AG09319 (cell line): ENCODE results near the gene NDUFV1.

Experiments
- DNase-seq: peaks from one replicate; pipeline ENCODE4 v3.0.0-alpha.2; 2010; ENCODE audit warnings: low read depth; ENCODE audit errors: extremely low read depth
- TF ChIP-seq, protein P1 (sequence below): IDR thresholded peaks from 2 replicates; pipeline ENCODE4 v1.5.1; 2011; ENCODE audit warnings: low read depth, mild to moderate bottlenecking, inconsistent platforms, low read length, moderate library complexity

NDUFV1 gene

DNA sequence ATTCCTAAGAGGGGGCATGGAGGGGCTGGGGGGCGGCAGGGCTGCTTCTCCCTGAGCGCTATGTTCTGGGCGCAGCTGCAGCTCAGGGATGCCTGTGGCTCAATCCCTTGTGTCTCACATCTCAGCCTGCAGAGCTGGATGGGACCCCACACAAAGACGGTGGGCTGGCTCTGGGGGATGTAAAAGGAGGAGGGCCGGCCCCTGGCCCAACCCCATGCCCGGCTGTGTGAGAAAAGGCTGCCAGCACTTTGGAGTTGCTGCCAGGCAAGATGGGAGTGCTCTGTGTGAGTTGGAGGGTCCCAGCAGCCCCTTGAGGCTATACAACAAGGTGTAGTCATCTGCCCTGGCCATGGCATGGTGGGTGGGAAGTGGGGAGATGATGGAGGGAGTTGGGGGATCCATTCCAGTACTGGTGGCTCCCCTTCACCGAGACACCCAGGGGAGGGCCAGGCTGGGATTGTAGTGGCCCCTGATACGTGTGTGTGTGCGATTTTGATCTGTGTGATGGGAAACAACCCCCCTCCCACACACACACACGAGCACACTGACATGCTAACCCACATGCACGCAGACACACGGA lies 34.1 kb downstream of the NDUFV1 start:
- DNase-seq: no peak
- TF ChIP-seq, protein P1, sequence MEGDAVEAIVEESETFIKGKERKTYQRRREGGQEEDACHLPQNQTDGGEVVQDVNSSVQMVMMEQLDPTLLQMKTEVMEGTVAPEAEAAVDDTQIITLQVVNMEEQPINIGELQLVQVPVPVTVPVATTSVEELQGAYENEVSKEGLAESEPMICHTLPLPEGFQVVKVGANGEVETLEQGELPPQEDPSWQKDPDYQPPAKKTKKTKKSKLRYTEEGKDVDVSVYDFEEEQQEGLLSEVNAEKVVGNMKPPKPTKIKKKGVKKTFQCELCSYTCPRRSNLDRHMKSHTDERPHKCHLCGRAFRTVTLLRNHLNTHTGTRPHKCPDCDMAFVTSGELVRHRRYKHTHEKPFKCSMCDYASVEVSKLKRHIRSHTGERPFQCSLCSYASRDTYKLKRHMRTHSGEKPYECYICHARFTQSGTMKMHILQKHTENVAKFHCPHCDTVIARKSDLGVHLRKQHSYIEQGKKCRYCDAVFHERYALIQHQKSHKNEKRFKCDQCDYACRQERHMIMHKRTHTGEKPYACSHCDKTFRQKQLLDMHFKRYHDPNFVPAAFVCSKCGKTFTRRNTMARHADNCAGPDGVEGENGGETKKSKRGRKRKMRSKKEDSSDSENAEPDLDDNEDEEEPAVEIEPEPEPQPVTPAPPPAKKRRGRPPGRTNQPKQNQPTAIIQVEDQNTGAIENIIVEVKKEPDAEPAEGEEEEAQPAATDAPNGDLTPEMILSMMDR: no peak

DNA sequence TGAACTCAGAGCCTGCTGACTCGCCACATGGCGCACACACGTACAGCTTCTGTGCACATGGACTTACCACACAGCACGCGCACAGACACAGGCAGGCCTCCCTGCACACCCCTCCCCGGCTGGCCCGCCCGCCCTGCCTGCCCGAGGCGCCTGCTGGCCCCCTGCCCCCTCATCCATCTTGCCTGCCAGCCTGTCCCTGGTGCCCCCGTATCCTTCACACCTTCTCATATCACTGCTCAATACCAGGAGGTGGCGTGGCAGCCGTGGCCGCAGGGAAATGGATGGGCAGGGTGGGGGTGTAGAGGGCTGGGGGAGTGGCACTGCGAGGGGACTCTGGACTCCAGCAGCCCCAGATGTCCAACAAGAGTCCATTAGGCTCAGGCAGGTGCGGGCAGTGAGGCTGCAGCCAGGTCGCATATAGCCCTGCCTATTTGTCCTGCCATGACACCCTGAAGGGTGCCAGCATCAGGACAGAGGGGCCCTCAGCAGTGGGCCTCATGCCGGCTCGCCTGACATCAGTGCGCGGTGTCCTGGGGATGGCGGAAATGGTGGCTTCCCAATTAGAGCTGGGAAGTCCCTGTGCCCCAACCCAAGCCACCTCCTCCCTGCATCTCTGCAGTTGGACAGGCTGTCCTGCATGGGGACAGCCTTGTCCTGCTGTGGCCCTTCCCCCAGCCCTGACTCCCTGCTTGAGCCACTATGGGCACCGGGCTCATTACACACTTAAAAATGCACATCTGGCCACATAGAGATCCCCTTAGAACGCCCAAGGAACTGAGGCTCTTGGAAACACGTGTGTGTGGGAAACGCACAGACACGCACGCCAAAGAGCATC lies 34.8 kb downstream of the NDUFV1 start:
- TF ChIP-seq, protein P1: no peak
- DNase-seq: no peak

DNA sequence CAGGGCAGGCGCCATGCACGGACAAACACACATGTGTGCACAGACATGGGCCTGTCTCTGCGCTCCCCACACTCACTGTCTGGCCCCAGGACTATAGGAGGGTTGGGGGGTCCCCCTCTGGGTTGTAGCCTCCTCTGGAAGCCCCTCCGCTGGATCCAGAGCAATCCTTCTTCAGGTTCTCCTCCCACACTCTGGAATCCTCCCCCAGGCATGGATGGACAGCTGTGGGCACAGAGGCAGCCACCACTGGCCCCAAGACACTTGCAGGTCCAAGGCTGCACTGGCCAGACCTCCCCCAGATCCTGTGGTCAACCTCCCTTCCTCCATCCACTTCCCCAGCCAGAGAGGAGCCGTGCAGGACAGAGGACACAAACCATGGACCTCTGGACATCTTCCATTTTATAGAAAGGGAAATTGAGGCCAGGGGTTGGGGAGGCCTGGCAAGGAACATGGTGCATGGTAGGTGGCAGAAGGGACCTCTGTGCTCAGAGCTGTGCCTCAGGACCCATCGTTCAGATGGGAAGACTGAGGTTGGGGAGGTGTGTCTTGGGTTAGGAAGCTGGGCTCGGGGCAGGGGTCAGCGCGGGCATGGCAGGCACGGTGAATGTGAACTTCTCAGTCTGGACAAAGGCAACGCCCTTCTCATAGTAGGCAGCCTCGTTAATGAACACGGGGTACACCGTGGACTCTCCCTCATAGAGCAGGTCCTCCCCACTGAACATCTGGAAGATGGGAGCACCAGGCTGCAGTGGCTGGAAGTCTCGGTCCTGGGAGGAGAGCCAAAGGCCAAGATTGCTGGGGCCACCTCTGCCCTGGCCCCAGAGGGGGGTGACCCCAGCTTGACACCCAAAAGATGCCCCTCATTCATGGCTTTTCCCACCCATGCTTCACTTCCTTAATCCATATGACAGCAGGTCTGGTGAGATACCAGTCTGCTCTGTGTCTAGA lies 35.7 kb downstream of the NDUFV1 start:
- TF ChIP-seq, protein P1: no peak
- DNase-seq: no peak

DNA sequence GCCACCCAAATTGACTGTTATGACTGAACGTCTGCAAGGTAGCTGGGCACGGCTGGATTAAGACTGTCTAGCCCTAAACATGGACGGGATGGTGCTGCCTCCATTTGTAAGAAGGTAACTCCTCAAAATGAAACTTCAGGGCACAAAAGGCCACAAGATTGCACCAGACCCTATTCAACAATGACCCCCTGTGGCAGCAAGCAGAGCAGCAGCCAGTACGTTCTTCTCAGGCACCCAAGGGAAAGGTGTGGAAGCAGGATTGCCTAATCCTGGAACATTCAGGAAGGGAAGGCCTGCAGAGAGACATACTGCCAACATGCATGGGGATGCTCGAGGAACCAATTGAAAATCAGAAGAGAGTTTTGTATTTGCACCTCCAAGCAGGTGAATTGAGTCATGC lies 37.3 kb downstream of the NDUFV1 start:
- no peak for DNase-seq
- TF ChIP-seq, protein P1: no peak

DNA sequence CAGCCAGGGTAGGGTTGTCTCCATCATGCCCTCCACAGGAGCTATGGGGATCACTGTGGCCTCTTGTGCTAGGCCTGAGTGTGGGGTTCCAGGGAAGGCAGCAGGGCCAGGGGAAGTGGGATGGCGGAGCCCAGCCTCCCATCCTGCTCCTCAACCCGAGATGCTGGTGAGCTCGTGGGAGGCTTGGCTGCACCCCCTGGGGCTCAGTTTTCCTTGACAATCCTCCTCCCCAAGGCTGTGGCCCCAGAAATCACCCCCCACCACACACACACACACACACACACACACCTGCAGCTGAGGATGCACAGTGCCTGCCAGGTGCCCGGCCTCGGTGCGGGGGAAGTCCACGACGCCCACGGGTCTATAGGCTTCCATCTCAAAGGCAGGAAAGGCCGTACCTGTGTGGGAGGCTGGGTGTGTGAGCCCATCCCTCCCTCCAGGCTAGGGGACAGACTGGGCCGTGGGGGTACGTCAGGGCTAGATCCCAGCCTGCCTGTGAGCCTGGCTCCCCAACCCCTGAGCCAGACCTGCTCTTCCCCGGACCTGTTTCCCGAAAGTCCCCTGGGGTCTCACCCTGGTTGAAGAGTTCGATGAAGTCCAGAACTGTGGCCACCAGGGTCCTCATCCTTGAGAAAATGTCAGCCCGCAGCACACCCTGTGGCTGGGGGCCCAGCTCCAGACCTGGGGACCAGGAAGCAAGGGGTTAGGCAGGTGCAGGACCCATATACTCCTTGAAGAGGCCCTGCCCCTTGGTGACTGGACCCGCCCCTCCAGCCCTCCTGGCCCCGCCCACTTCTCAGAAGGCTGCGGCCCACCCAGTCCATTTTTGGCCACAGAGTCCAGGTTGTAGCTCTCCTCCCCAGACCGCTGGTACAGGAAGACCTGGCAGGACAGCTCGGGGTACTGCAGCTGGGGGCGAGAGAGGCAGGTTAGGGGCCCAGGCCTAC lies 38.0 kb downstream of the NDUFV1 start:
- TF ChIP-seq, protein P1: no peak
- no peak for DNase-seq

DNA sequence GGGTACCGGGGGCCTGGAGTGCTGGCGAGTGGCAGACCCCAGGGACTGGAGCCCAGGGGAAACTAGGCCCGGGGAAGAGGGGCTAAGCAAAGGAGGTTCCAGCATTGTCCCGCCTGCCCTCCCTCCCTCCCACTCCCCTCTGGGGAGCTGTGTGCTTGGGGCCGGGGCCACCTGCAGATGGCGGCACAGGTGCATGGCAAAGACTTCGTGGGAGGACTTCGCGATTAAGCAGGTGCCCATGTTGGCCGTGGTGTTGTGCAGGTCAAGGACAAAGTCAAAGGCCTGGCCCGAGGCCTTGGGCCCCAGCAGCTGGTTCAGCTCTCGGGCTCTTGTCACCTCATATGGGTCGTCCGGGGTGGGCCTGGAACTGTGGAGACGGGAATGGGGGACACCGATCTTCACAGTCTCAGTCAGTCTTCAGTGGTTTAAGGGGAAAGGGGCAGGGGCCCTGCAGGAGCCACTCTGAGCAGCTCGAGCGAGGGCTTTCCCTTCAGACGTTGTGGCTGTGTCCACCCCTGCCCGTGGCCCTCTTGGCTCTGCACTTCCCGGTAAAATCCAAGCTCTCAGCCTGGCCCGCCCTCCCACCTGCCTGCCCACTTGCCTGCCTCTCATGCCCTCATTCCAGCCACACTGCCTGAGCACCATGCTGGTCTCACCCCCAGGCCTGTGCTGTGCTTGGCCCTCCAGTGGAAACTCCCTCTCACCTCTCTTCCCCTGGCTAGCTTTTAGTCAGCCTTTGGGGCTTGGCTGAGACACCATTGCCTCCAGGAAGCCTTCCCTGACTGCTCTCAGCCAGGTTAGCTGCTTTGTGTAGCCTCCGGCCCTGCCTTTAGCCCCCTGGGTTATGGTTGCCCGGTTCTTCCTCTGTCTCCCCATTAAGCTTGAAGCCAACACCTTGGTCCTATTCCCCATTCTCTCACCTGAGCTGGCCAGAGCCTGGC lies 39.1 kb downstream of the NDUFV1 start:
- TF ChIP-seq, protein P1: no peak
- no peak for DNase-seq
